Measurements from ENCODE around the gene MAPK4. TPM values are rescaled to one million over a fixed set of nuclear protein-coding genes. Genes with fewer than 3 reads are reported as not detected.

Gene MAPK4
- total RNA-seq, 8 experiments from 2014 or later, result 0.46 to 13.1 (median 10.6) TPM

- H3K27ac ChIP-seq, result no peak overlapping the region
- no peak overlapping the region for H3K4me3 ChIP-seq
- in situ Hi-C loops (cut with MboI; ENCODE audit: low pct_unique_long_range_greater_than_20kb in 2 of 9, low sequenced_read_pairs in 9 of 9, unreplicated experiment in 9 of 9), result loop anchor here in 1 of 9 experiments (25.0 kb wide), 1 partner anchor 87 kb away; no protein-coding TSS in a partner anchor
- H3K4me1 ChIP-seq (replicated peaks in 1 of 2), result peaks cover 2% of the 10 kb centered on the region in 2 donors
- WGBS, 10 experiments, result 17 to 100% (median 94%) methylated on average over 1 to 3 of the region's 4 CpGs; no CpG with 5 or more reads in 5 of the 10 experiments
- peak in 3 of 8 experiments; percentile 33 to 86 (median 43) for ATAC-seq (replicated peaks in 6 of 8)
These were observed 89.9 kb downstream of the MAPK4 start for GRCh38 chr18:50649821-50650220.

- Histone ChIP-seq H3K27ac (no peak overlapping the region), H3K4me3 (no peak overlapping the region), H3K4me1 (replicated peaks in 1 of 2) (peaks cover 2% of the 10 kb centered on the region in 2 donors)
- in situ Hi-C loops (cut with MboI; ENCODE audit: low pct_unique_long_range_greater_than_20kb in 2 of 9, low sequenced_read_pairs in 9 of 9, unreplicated experiment in 9 of 9), result no loop called here
- 33 to 100% (median 78%) methylated on average over 1 to 4 of the region's 7 CpGs; no CpG with 5 or more reads in 2 of the 10 experiments for WGBS, 10 experiments
- ATAC-seq (replicated peaks in 6 of 8), result peak in 1 of 8 experiments; percentile 20
These were observed 91.4 kb downstream of the MAPK4 start for GRCh38 chr18:50651334-50651733.

- in situ Hi-C loops (cut with MboI; ENCODE audit: low pct_unique_long_range_greater_than_20kb in 2 of 9, low sequenced_read_pairs in 9 of 9, unreplicated experiment in 9 of 9), result no loop called here
- H3K27ac ChIP-seq, result no peak overlapping the region
- no peak for ATAC-seq (replicated peaks in 6 of 8)
- WGBS, 10 experiments, result 46 to 93% (median 79%) methylated on average over 3 to 10 of the region's 11 CpGs; no CpG with 5 or more reads in 2 of the 10 experiments
- peaks cover 2% of the 10 kb centered on the region in 2 donors for H3K4me1 ChIP-seq (replicated peaks in 1 of 2)
- no peak overlapping the region for H3K4me3 ChIP-seq
These were observed 93.7 kb downstream of the MAPK4 start for GRCh38 chr18:50653402-50654093.

- 0 to 100% methylated on average over 1 of the region's 2 CpGs; no CpG with 5 or more reads in 8 of the 10 experiments for WGBS, 10 experiments
- H3K4me3 ChIP-seq, result no peak overlapping the region
These were observed 94.3 kb downstream of the MAPK4 start for GRCh38 chr18:50654211-50654610.

GRCh38 chr18:50654658-50655550 is 95.0 kb downstream of the MAPK4 start:
- ATAC-seq (replicated peaks in 6 of 8), result no peak
- in situ Hi-C loops (cut with MboI; ENCODE audit: low pct_unique_long_range_greater_than_20kb in 2 of 9, low sequenced_read_pairs in 9 of 9, unreplicated experiment in 9 of 9), result no loop called here
- H3K4me3 ChIP-seq, result no peak overlapping the region
- 0 to 100% (median 64%) methylated on average over 1 to 5 of the region's 17 CpGs; no CpG with 5 or more reads in 2 of the 10 experiments for WGBS, 10 experiments
- no peak overlapping the region for H3K27ac ChIP-seq
- peaks cover 2% of the 10 kb centered on the region in 2 donors for H3K4me1 ChIP-seq (replicated peaks in 1 of 2)

More at GRCh38 chr18:50654211-50654610, 94.3 kb downstream of the MAPK4 start:
- Histone ChIP-seq H3K4me1 (replicated peaks in 1 of 2) (peaks cover 2% of the 10 kb centered on the region in 2 donors), H3K27ac (no peak overlapping the region)
- ATAC-seq (replicated peaks in 6 of 8), result no peak
- in situ Hi-C loops (cut with MboI; ENCODE audit: low pct_unique_long_range_greater_than_20kb in 2 of 9, low sequenced_read_pairs in 9 of 9, unreplicated experiment in 9 of 9), result no loop called here

- ATAC-seq (replicated peaks in 6 of 8), result no peak
- WGBS, 10 experiments, result 80 to 92% methylated on average over 1 to 2 of the region's 2 CpGs; no CpG with 5 or more reads in 8 of the 10 experiments
- Histone ChIP-seq H3K27ac (no peak overlapping the region), H3K4me1 (replicated peaks in 1 of 2) (peaks cover 2% of the 10 kb centered on the region in 2 donors), H3K4me3 (no peak overlapping the region)
- in situ Hi-C loops (cut with MboI; ENCODE audit: low pct_unique_long_range_greater_than_20kb in 2 of 9, low sequenced_read_pairs in 9 of 9, unreplicated experiment in 9 of 9), result no loop called here
These were observed 96.5 kb downstream of the MAPK4 start for GRCh38 chr18:50656396-50656795.

- 14 to 100% (median 88%) methylated on average over 1 to 5 of the region's 8 CpGs for WGBS, 10 experiments
- ATAC-seq (replicated peaks in 6 of 8), result no peak
- Histone ChIP-seq H3K4me1 (replicated peaks in 1 of 2) (peaks cover 2% of the 10 kb centered on the region in 2 donors), H3K4me3 (no peak overlapping the region), H3K27ac (no peak overlapping the region)
- in situ Hi-C loops (cut with MboI; ENCODE audit: low pct_unique_long_range_greater_than_20kb in 2 of 9, low sequenced_read_pairs in 9 of 9, unreplicated experiment in 9 of 9), result no loop called here
These were observed 97.1 kb downstream of the MAPK4 start for GRCh38 chr18:50656841-50657470.

GRCh38 chr18:50658601-50659000 is 98.7 kb downstream of the MAPK4 start:
- in situ Hi-C loops (cut with MboI; ENCODE audit: low pct_unique_long_range_greater_than_20kb in 2 of 9, low sequenced_read_pairs in 9 of 9, unreplicated experiment in 9 of 9), result no loop called here
- Histone ChIP-seq H3K27ac (no peak overlapping the region), H3K4me1 (replicated peaks in 1 of 2) (peaks cover 9 to 10% of the 10 kb centered on the region in 2 donors), H3K4me3 (no peak overlapping the region)
- ATAC-seq (replicated peaks in 6 of 8), result no peak
- WGBS, 10 experiments, result 33 to 100% (median 90%) methylated on average over 1 to 4 of the region's 5 CpGs; no CpG with 5 or more reads in 6 of the 10 experiments

- no peak overlapping the region for H3K27ac ChIP-seq
- no peak overlapping the region for H3K4me3 ChIP-seq
- ATAC-seq (replicated peaks in 6 of 8), result peak in 7 of 8 experiments; percentile 44 to 96 (median 62)
- in situ Hi-C loops (cut with MboI; ENCODE audit: low pct_unique_long_range_greater_than_20kb in 2 of 9, low sequenced_read_pairs in 9 of 9, unreplicated experiment in 9 of 9), result loop anchor here in 1 of 9 experiments (10.0 kb wide), 1 partner anchor 125 kb away; no protein-coding TSS in a partner anchor
- peaks cover 6 to 16% of the 10 kb centered on the region in 2 donors for H3K4me1 ChIP-seq (replicated peaks in 1 of 2)
- WGBS, 10 experiments, result 20 to 88% (median 80%) methylated on average over 1 to 9 of the region's 13 CpGs; no CpG with 5 or more reads in 1 of the 10 experiments
These were observed 99.5 kb downstream of the MAPK4 start for GRCh38 chr18:50659091-50660003.

- peaks cover 14 to 22% of the 10 kb centered on the region in 2 donors for H3K4me1 ChIP-seq (replicated peaks in 1 of 2)
- peak in 1 of 8 experiments; percentile 20 for ATAC-seq (replicated peaks in 6 of 8)
- in situ Hi-C loops (cut with MboI; ENCODE audit: low pct_unique_long_range_greater_than_20kb in 2 of 9, low sequenced_read_pairs in 9 of 9, unreplicated experiment in 9 of 9), result loop anchor here in 1 of 9 experiments (10.0 kb wide), 1 partner anchor 124 kb away; no protein-coding TSS in a partner anchor
- WGBS, 10 experiments, result 0 to 100% (median 100%) methylated on average over 1 of the region's 1 CpG; no CpG with 5 or more reads in 7 of the 10 experiments
- no peak overlapping the region for H3K4me3 ChIP-seq
- H3K27ac ChIP-seq, result no peak overlapping the region
These were observed 101.1 kb downstream of the MAPK4 start for GRCh38 chr18:50661013-50661412.

- Histone ChIP-seq H3K4me1 (replicated peaks in 1 of 2) (peaks cover 15 to 23% of the 10 kb centered on the region in 2 donors), H3K4me3 (no peak overlapping the region), H3K27ac (no peak overlapping the region)
- ATAC-seq (replicated peaks in 6 of 8), result no peak
- WGBS, 10 experiments, result 0 to 100% (median 79%) methylated on average over 1 to 3 of the region's 3 CpGs; no CpG with 5 or more reads in 1 of the 10 experiments
- in situ Hi-C loops (cut with MboI; ENCODE audit: low pct_unique_long_range_greater_than_20kb in 2 of 9, low sequenced_read_pairs in 9 of 9, unreplicated experiment in 9 of 9), result loop anchor here in 1 of 9 experiments (10.0 kb wide), 1 partner anchor 123 kb away; no protein-coding TSS in a partner anchor
These were observed 102.3 kb downstream of the MAPK4 start for GRCh38 chr18:50662177-50662576.

Data from motor neuron (in vitro differentiated cells).